H4 (cell line): ENCODE data around the gene FLT1. TPM values are rescaled to one million over a fixed set of nuclear protein-coding genes. Genes with fewer than 3 reads are reported as not detected.

ENCODE experiments used
- DNase-seq: peaks from one replicate; pipeline ENCODE4 v3.0.0-alpha.2; 2015; ENCODE audit warnings: low spot score
- total RNA-seq: library from RNA; depleted of rRNA; stranded (reverse); fragments of >200 nt; shearing (Covaris generic); gene quantifications from 2 replicates; pipeline ENCODE4 v1.2.3, GENCODE V29; 2014

The FLT1 gene
- total RNA-seq, 1 experiment from 2014 or later = 0.43 TPM

DNA sequence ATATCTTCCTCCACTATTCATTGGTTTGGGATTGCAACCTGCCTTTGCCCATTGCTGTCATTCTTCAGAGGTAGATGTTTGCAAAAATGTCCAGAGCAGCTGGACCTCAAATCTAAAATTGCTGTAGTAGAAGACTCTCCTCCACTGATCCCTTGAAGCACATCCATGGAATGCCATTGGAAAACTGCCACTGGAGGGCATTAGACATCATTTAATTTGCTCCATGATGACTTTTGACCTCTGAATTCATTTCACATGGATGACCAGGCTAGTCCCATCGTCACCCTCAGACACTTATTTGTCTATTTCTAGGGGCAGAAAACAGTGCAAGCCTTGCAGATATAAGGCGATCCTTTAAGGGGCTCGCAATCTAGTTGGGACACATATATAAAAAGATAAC lies 33.9 kb upstream of the FLT1 start:
- DNase-seq = no peak

GRCh38 chr13:28528388-28528787 lies 33.5 kb upstream of the FLT1 start:
- no peak for DNase-seq

DNA sequence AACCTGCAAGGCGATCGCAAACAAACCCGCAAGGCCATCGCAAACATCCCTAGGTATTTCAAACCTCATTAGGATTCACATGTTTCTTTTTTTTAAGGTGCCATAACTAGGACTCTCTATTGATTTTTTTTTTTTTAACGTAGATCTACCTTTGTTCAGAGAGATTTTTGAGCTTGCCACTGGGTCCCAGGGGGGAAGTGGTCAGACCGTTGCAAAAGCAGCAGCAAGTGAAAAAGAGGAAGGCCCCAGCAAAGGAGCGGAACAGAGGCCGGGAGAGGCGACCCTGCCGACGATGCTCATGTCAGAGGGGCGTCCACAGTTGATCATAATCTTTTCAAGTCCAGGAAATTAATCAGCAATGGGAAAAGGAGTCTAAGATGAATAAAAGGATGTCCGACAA lies 32.7 kb upstream of the FLT1 start:
- DNase-seq = no peak

- DNase-seq = no peak
Measured at GRCh38 chr13:28526876-28527275, 31.9 kb upstream of the FLT1 start.

DNA sequence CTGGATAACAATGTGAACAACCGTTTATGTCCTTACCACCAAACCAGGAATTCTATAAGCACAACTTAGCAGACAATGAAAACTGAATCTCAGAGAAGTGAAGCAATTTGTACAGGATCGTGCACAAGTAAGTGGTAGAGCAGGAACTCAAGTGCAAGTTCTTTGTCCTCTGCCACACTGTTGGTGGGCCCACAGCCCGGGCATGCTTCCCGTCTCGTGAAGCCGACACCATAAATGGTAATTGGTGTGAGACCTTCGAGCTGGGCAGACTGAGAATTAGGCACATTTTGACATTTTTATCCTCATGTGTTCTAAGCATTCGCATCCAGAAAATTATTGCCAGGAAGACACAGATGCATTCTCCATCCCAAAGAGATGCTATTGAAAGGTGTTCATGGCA lies 27.9 kb upstream of the FLT1 start:
- no peak for DNase-seq

DNA sequence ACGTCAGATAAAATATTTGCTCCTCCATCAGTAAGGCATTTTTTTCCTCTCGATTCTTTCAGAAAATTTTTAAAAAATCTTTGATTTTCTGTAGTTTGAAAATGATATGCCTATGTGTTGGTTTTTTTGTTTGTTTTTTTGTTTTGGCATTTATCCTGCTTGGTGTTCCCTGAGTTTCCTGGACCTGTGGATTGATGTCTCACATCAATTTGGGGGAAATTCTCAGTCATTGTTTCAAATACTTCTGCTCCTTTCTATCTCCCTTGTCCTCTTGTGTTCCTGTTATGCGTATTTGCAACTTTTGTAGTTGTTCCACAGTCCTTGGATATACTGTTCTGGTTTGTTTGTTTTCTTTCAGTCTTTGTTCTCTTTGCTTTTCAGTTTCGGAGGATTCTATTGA lies 18.8 kb upstream of the FLT1 start:
- no peak for DNase-seq

GRCh38 chr13:28510542-28510941 lies 15.6 kb upstream of the FLT1 start:
- DNase-seq = no peak

DNA sequence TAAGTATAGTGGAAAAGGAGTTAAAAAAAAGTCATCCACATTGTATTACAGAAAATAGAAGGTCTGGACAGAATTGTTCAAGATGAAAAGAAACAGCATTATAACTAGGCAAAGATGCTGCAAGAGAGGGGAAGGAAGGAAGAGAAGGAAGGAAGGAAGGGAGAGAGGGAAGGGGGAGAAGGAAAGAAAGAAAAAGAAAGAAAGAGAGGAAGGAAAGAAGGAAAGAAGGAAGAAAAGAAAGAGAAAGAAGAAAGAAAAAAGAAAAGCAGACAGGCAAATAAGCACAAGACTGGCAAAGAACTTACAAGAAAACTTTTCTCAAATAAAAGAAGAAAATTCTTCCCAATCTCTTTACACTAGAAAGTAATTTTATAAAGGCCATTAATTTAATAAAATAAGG lies 15.1 kb upstream of the FLT1 start:
- no peak for DNase-seq

DNA sequence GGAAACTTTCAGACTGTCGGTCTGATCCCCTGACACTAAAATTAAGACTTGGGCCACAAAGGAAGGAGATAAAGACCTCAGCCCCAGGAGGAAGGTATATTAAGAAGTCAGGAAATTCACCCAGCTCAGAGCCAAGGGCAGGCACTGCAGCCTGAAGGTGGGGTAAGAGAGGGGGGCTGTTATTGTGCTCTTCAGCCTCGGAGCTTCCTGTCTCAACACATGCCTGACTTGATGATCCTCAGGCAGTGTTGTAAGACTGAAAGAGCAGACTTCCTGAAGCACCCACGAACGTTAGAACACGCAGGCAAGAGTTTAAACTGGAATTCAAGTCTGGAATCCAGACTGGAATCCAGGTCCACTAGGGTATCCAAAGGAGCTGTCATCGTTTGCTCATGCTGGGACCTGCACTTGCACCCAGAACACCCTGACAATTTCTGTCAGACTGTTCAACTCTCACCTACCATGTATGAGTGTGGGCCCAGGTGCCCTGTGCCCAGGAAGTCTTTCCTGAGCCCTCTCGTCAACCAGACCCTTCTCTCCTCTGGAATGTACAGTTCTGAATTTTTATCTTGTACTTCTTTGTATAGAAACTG lies 10.7 kb upstream of the FLT1 start:
- no peak for DNase-seq

DNA sequence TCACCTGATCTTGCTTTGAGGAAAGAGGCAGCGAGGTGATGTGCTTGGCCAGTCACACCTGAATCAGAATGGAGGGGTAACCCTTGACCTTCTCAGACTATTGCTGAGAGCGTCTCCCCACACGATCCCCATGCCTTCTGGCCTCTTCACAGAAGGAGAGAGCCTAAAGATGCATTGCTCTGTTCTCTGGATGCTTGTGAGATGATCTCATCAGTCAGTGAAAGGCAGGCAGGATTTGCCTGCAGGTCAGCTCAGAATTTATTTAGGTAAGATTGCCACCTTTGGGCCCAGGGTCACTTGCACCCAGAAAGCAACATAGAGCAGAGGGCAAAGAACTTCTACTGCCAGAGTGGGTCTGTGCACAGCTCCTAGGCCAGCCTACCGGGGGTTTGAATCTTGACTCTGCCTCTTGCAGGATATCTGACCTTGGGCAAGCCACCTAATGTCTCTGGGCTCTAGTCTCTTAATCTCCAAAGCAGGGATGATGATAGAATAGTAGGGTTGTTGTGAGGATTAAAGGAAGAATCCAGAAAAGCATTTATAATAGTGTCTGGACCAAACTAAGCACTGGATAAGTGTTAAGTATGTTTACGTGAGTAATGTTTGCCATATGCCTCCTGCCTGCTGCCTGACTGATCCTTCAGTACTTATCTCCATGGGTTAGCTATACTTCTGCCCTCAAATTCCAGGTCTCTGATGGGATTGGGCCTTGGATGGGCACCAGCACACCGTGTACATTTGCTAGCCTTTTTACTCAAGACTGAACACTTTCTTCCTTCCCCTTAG lies 8.4 kb upstream of the FLT1 start:
- DNase-seq = no peak

- no peak for DNase-seq
Measured at GRCh38 chr13:28501547-28501946, 6.6 kb upstream of the FLT1 start.

DNA sequence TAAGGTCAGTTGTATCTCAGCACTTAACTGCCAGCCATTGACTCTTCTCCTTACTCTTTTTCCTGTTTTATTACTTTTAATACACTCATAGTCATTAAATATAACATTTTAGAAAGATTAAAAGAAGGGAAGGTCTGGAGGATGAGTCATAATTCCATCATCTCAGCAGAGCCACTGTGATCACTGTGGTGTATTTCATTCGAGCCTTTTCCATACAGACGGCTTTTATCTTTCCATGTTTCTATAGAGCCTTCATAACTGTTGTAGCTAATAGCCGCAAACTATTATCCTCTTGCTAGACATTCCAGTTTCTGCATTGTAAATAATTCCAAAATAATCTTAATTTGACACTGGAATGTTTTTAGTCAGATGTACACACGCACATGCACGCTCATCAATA lies 4.7 kb upstream of the FLT1 start:
- no peak for DNase-seq

DNA sequence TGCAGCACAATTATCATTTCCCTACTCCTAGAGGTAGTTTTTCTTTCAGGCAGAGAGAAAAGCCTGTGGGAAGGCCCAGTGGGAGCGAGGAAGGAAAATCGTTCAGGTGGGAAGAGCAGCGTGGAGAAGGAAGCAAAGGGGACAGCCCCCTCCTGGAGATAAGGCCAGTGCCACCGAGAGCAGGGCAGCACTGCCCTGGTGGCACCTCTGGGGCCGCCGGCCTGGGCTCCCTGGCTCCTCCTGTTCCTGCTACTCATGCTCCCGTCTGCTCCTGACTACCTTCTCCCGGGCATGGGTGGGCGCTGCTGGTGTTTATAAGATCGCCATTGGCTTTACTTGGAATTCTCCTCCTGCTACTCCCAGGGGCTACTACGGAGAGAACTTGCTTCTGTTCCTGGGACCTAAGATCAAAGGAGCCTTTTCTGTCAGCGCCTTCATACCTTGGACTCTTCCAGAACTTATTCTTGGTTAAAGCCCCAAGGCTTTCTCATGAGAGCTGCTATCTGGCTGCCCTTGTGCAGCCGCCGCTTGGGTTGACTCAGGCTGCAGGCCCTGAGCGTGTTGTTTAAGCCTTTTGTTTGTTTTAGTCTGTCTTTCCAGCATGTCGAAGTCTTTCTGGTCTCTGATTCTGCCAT lies 3.7 kb upstream of the FLT1 start:
- no peak for DNase-seq

GRCh38 chr13:28497143-28497876 lies 2.4 kb upstream of the FLT1 start:
- no peak for DNase-seq

DNA sequence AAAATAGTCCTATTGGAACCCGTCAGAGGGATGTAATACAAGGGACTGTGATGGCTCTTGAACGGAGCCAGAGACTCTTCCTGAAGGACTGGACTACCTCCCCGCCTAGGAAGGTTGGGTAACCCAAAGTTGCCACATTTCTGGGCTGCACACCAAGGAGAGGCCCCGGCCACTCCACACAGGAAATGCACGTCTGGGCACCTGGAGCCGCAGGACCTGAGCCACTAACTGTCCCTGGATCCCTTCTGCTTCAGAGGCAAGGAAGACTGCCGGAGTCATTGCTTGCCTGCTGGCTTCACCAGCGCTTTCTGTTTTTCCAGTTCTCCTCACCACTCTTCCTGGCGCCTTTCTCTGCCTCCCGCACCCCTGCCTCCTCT lies 1.2 kb upstream of the FLT1 start:
- DNase-seq = no peak

GRCh38 chr13:28495538-28496187 lies 735 bp upstream of the FLT1 start:
- no peak for DNase-seq

DNA sequence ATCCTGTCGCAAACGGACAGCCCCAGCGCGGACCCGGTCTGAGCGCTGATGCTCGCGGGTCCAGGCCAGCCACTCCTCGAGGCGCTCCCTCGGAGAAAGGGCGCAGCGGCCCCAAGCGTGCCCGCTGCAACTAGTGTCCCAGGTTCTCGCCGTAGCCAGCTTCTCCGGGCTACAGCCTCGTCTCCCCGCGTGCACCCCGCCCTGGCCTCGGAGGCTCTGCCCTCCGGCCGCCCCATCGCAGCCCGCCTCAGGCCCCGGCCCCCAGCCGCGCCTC lies 487 bp downstream of the FLT1 start:
- DNase-seq = no peak

GRCh38 chr13:28493740-28494503 lies 1.0 kb downstream of the FLT1 start:
- DNase-seq = no peak

- DNase-seq = no peak
Measured at GRCh38 chr13:28492569-28493367, 2.2 kb downstream of the FLT1 start.

DNA sequence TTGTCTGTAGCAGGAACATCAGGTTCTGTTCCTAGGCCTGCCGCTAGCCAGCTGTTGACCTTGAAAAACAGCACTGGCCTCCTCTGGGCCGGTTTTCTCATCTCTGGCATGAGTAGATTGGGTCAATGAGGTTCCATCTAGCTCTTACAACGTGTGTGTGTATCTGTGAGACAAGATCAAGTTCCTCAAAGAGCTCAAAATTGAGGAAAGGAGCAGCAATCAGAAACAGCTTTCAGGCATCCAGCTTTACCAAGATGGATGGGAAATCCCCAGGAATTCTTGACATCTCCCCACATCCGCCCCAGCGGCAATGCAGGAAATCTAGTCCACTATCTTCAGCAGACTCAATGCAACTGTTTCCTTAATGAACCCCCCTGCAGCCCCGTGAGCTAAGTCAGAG lies 4.9 kb downstream of the FLT1 start:
- no peak for DNase-seq

GRCh38 chr13:28489524-28489931 lies 5.4 kb downstream of the FLT1 start:
- peak; percentile 7 for DNase-seq
